Lower lobe of right lung (tissue), 2 donors: ENCODE measurements around the gene ADAD1. TPM values are rescaled to one million over a fixed set of nuclear protein-coding genes. Genes with fewer than 3 reads are reported as not detected.

Experiments used
- ATAC-seq, 2 donors: fragments of 200-7000 bp; cut with Tn5 transposase; one replicate each; pipeline ENCODE4 v1.9.1; 2020 to 2022; ENCODE audit warnings: mild to moderate bottlenecking in 2 of 2, moderate library complexity in 2 of 2
- DNase-seq: peaks from one replicate; pipeline ENCODE4 v3.0.0-alpha.2; 2020
- H3K27ac ChIP-seq: fragments of 200-600 bp; one replicate; pipeline ENCODE4 v1.8.0; 2022
- H3K27me3 ChIP-seq: fragments of 200-600 bp; one replicate; pipeline ENCODE4 v1.8.0; 2022; ENCODE audit warnings: low read depth
- H3K36me3 ChIP-seq: fragments of 200-600 bp; one replicate; pipeline ENCODE4 v1.8.0; 2022; ENCODE audit warnings: mild to moderate bottlenecking
- H3K4me1 ChIP-seq: fragments of 200-600 bp; one replicate; pipeline ENCODE4 v1.8.0; 2022
- H3K4me3 ChIP-seq: fragments of 200-600 bp; one replicate; pipeline ENCODE4 v1.8.0; 2022; ENCODE audit warnings: mild to moderate bottlenecking
- H3K9me3 ChIP-seq: fragments of 200-600 bp; one replicate; pipeline ENCODE4 v1.8.0; 2022
- CTCF ChIP-seq: fragments of 200-600 bp; IDR thresholded peaks from one replicate; pipeline ENCODE4 v1.8.0; 2022; ENCODE audit warnings: antibody characterized with exemption, mild to moderate bottlenecking
- intact Hi-C: fragments of 100-400 bp; cut with DNase I; formaldehyde crosslinking; loops from one replicate; pipeline ENCODE4 v1.11.0; 2022
- total RNA-seq: library from RNA; stranded (reverse); fragmentation: NEBNext Ultra II Directional; extraction: Animal tissue kit (Norgen Biotek cat#: 25700); gene quantifications from one replicate; pipeline ENCODE4 v1.2.1, GENCODE V29; 2021
- donor health status: DM: no; HTN: yes; CAD: no; lungs with severe emphysema.

Gene ADAD1
- total RNA-seq, 1 donor from 2014 or later, result not detected

DNA sequence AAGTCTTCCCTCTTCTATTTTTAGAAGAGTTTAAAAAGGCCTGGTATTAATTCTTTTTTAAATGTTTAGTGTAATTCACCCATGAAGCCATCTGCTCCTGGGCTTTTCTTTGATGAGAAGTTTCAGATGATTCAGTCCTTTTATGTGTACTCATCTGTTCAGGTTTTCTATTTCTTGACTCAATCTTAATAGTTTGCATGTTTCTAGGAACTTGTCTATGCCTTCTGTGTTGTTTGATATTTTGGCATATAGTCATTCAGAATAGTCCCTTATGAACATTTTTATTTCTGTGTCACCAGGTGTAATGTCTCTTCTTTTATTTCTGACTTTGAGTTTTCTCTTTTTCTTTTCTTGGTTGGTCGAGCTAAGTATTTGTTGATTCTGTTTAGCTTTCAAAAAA lies 97.9 kb downstream of the ADAD1 start:
- Histone ChIP-seq H3K9me3 (no peaks in the 10 kb centered on the region), H3K4me3 (no peak overlapping the region), H3K27me3 (no peaks in the 10 kb centered on the region), H3K36me3 (no peaks in the 10 kb centered on the region), H3K4me1 (no peaks in the 10 kb centered on the region), H3K27ac (no peak overlapping the region)
- no peak for DNase-seq
- TF ChIP-seq CTCF, result no peak
- no peak for ATAC-seq
- intact Hi-C loops, result no loop called here

Other genes with a start within 250 kb of the ADAD1 start
- 84.4 TPM for gene BLTP1, start 226.7 kb upstream of the ADAD1 start, total RNA-seq
- not detected for gene IL2, start 77.7 kb downstream of the ADAD1 start, total RNA-seq
- gene IL21, start 242.1 kb downstream of the ADAD1 start, total RNA-seq, result not detected